HL-60 (cell line): Measurements from ENCODE around the gene PARP15.

Experiments used
- DNase-seq, 2 experiments: peaks; one replicate each; pipeline ENCODE4 v3.0.0-alpha.2; 2010 to 2020; ENCODE audit warnings: low read depth in 1 of 2, low spot score in 1 of 2
- H3K27ac ChIP-seq: fragments of 250-450 bp; sonication (Bioruptor Pico); replicated peaks from 2 replicates; pipeline ENCODE4 v1.5.1; 2020; ENCODE audit warnings: mild to moderate bottlenecking, moderate library complexity
- H3K27me3 ChIP-seq: fragments of 250-450 bp; sonication (Bioruptor Pico); 2 replicates; pipeline ENCODE4 v1.5.1; 2021; ENCODE audit warnings: mild to moderate bottlenecking, moderate library complexity; ENCODE audit not compliant: insufficient read depth, poor library complexity, severe bottlenecking
- H3K4me3 ChIP-seq: replicated peaks from 2 replicates; pipeline ENCODE4 v1.5.1; 2011; ENCODE audit warnings: mild to moderate bottlenecking, control low read depth, low read length; ENCODE audit not compliant: insufficient read depth
- GABPA ChIP-seq: IDR thresholded peaks from 2 replicates; pipeline ENCODE4 v1.6.1; 2012; ENCODE audit warnings: low read depth
- POLR2AphosphoS5 ChIP-seq: IDR thresholded peaks from 2 replicates; pipeline ENCODE4 v1.6.1; 2012; ENCODE audit warnings: low read depth
- SPI1 ChIP-seq: IDR thresholded peaks from 2 replicates; pipeline ENCODE4 v1.6.1; 2012; ENCODE audit warnings: low read depth, mild to moderate bottlenecking, borderline replicate concordance
- TF ChIP-seq, protein P1 (sequence below): IDR thresholded peaks from 2 replicates; pipeline ENCODE4 v1.6.1; 2012; ENCODE audit warnings: low read depth; ENCODE audit not compliant: insufficient replicate concordance
- TF ChIP-seq, protein P2 (sequence below): IDR thresholded peaks from one replicate; pipeline ENCODE4 v1.5.1; 2011; ENCODE audit warnings: low read length, control low read depth, inconsistent platforms; ENCODE audit not compliant: insufficient read depth

The PARP15 gene

DNA sequence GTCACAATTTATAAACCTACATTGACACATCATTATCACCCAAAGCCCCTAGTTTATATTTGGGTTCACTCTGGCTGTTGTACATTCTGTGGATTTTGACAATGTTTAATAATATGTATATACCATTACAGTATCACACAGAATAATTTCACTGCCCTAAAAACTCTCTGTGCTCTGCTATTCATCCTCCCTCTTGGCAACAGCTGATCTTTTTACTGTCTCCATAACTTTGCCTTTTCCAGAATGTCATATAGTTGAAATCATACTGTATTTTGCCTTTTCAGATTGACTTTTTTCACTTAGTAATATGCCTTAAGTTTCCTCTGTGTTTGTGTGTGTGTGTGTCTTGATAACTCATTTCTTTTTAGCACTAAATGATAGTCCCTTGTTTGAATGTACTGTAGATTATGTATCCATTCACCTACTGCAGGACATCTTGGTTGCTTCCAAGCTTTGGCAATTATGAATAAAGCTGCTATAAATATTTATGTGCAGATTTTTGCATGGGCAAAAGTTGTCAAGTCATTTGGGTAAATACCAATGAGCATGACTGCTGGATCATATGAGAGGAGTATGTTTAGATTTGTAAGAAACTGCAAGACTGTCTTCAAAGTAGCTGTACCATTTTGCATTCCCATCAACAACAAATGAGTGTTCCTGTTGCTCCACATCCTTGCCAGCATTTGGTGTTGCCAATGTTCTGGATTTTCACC, 9.5 kb downstream of the PARP15 start:
- no peak for TF ChIP-seq GABPA
- TF ChIP-seq, protein P1, sequence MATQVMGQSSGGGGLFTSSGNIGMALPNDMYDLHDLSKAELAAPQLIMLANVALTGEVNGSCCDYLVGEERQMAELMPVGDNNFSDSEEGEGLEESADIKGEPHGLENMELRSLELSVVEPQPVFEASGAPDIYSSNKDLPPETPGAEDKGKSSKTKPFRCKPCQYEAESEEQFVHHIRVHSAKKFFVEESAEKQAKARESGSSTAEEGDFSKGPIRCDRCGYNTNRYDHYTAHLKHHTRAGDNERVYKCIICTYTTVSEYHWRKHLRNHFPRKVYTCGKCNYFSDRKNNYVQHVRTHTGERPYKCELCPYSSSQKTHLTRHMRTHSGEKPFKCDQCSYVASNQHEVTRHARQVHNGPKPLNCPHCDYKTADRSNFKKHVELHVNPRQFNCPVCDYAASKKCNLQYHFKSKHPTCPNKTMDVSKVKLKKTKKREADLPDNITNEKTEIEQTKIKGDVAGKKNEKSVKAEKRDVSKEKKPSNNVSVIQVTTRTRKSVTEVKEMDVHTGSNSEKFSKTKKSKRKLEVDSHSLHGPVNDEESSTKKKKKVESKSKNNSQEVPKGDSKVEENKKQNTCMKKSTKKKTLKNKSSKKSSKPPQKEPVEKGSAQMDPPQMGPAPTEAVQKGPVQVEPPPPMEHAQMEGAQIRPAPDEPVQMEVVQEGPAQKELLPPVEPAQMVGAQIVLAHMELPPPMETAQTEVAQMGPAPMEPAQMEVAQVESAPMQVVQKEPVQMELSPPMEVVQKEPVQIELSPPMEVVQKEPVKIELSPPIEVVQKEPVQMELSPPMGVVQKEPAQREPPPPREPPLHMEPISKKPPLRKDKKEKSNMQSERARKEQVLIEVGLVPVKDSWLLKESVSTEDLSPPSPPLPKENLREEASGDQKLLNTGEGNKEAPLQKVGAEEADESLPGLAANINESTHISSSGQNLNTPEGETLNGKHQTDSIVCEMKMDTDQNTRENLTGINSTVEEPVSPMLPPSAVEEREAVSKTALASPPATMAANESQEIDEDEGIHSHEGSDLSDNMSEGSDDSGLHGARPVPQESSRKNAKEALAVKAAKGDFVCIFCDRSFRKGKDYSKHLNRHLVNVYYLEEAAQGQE, result no peak
- no peak for TF ChIP-seq SPI1
- TF ChIP-seq POLR2AphosphoS5, result no peak
- TF ChIP-seq, protein P2, sequence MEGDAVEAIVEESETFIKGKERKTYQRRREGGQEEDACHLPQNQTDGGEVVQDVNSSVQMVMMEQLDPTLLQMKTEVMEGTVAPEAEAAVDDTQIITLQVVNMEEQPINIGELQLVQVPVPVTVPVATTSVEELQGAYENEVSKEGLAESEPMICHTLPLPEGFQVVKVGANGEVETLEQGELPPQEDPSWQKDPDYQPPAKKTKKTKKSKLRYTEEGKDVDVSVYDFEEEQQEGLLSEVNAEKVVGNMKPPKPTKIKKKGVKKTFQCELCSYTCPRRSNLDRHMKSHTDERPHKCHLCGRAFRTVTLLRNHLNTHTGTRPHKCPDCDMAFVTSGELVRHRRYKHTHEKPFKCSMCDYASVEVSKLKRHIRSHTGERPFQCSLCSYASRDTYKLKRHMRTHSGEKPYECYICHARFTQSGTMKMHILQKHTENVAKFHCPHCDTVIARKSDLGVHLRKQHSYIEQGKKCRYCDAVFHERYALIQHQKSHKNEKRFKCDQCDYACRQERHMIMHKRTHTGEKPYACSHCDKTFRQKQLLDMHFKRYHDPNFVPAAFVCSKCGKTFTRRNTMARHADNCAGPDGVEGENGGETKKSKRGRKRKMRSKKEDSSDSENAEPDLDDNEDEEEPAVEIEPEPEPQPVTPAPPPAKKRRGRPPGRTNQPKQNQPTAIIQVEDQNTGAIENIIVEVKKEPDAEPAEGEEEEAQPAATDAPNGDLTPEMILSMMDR, result no peak
- Histone ChIP-seq H3K27ac (no peak overlapping the region), H3K4me3 (no peak overlapping the region), H3K27me3 (no peaks in the 10 kb centered on the region)
- DNase-seq, result no peak

DNA sequence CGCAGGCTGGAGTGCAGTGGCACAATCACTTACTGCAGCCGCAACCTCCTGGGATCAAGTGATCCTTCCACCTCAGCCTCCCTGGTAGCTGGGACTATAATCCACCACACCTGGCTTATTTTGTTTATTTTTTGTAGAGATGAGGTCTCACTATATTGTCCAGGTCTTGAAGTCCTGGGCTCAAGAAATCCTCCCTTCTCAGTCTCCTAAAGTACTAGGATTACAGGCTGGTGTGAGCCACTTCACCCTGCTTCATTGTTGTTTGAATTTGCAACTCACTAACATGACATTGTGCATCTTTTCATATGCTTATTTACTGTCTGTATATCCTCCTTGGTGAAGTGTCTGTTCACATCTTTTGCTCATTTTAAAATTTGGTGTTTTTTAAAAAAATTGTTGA, 10.1 kb downstream of the PARP15 start:
- no peak for DNase-seq
- TF ChIP-seq SPI1, result no peak
- TF ChIP-seq GABPA, result no peak
- TF ChIP-seq, protein P1, result no peak
- TF ChIP-seq POLR2AphosphoS5, result no peak
- TF ChIP-seq, protein P2, result no peak
- Histone ChIP-seq H3K27me3 (no peaks in the 10 kb centered on the region), H3K27ac (no peak overlapping the region), H3K4me3 (no peak overlapping the region)

DNA sequence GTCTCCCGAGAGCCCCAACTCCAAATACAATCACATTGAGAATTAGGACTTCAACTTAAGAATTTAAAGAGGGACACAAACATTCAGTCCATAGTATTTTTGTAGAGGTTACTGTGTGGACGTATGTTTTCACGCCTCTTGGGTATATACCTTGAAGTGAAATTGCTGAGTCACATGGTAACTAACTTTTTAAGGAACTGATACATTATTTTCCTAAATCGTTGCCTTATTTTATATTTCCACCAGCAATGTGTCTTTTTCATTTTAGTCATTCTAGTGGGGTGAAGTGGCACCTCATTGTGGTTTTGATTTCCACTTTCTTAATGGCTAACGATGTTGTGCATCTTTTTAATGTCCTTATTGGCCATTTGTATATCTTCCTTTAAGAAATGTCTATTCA, 11.8 kb downstream of the PARP15 start:
- H3K27me3 ChIP-seq, result no peaks in the 10 kb centered on the region
- no peak overlapping the region for H3K27ac ChIP-seq
- no peak for DNase-seq
- TF ChIP-seq POLR2AphosphoS5 (no peak), SPI1 (0 out of 2 replicates have a peak, but pooled peaks have one; percentile 2)
- TF ChIP-seq, protein P2, result no peak
- H3K4me3 ChIP-seq, result no peak overlapping the region

DNA sequence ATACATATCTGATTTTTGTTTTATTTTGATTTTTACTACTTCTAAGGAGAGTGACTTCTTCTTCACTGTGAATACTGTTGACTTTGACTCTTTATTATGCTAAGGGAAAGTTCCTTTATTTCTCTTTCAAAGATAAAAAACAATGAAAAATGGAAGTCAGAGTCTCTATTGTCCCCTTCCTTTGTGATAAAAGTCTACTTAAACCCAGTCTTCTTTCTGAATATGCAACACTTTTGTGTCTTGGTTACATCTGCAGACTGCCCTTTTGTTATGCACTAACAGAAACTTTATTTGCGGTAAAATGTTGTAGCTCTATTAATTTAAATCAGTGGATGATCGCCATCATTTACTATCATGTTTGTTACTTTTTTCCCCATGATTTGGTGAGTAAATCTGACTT, 13.2 kb downstream of the PARP15 start:
- Histone ChIP-seq H3K4me3 (no peak overlapping the region), H3K27me3 (no peaks in the 10 kb centered on the region), H3K27ac (no peak overlapping the region)
- TF ChIP-seq, protein P1, result no peak
- TF ChIP-seq POLR2AphosphoS5, result no peak
- no peak for TF ChIP-seq GABPA
- DNase-seq, result no peak
